MM.1S (cell line): ENCODE data around the gene VEGFA.
A peak's percentile ranks its signal among the peaks of the same experiment; 100 is the strongest.

Experiments used
- DNase-seq: peaks from one replicate; pipeline ENCODE4 v3.0.0-alpha.2; 2015
- H2AFZ ChIP-seq: fragments of 300-600 bp; sonication (generic); 2 replicates; pipeline ENCODE4 v1.6.0; 2016; ENCODE audit warnings: antibody characterized with exemption, low read length
- H3F3A ChIP-seq: fragments of 300-600 bp; sonication (generic); 2 replicates; pipeline ENCODE4 v1.6.1; 2016; ENCODE audit warnings: mild to moderate bottlenecking, antibody characterized with exemption, low read length, moderate library complexity, mixed read lengths; ENCODE audit not compliant: insufficient read depth
- H3K27ac ChIP-seq: fragments of 300-600 bp; sonication (generic); 2 replicates; pipeline ENCODE4 v1.5.1; 2016; ENCODE audit warnings: mild to moderate bottlenecking, low read length
- H3K27me3 ChIP-seq: fragments of 300-600 bp; sonication (generic); replicated peaks from 2 replicates; pipeline ENCODE4 v1.6.0; 2016; ENCODE audit warnings: low read length; ENCODE audit not compliant: insufficient read depth
- H3K36me3 ChIP-seq: fragments of 300-600 bp; sonication (generic); replicated peaks from 2 replicates; pipeline ENCODE4 v1.6.1; 2016; ENCODE audit warnings: mild to moderate bottlenecking, low read length, mixed read lengths; ENCODE audit not compliant: insufficient read depth
- H3K4me1 ChIP-seq: fragments of 300-600 bp; sonication (generic); 2 replicates; pipeline ENCODE4 v1.6.1; 2016; ENCODE audit warnings: low read length, mixed read lengths
- H3K4me2 ChIP-seq: fragments of 300-600 bp; sonication (generic); 2 replicates; pipeline ENCODE4 v1.6.0; 2016; ENCODE audit warnings: low read depth, low read length
- H3K4me3 ChIP-seq: fragments of 300-600 bp; sonication (generic); 2 replicates; pipeline ENCODE4 v1.5.1; 2016; ENCODE audit warnings: low read length, mixed read lengths
- H3K79me2 ChIP-seq: fragments of 300-600 bp; sonication (generic); 2 replicates; pipeline ENCODE4 v1.6.1; 2016; ENCODE audit warnings: mixed run types, low read length, mixed read lengths
- H3K9ac ChIP-seq: fragments of 300-600 bp; sonication (generic); 2 replicates; pipeline ENCODE4 v1.6.1; 2016; ENCODE audit warnings: low read length, mixed read lengths
- H3K9me2 ChIP-seq: fragments of 300-600 bp; sonication (generic); replicated peaks from 2 replicates; pipeline ENCODE4 v1.6.1; 2016; ENCODE audit warnings: mild to moderate bottlenecking, low read length, mixed read lengths; ENCODE audit not compliant: insufficient read depth
- H3K9me3 ChIP-seq: fragments of 300-600 bp; sonication (generic); replicated peaks from 2 replicates; pipeline ENCODE4 v1.6.1; 2016; ENCODE audit warnings: mild to moderate bottlenecking, low read length, mixed read lengths; ENCODE audit not compliant: insufficient read depth
- H4K20me1 ChIP-seq: fragments of 300-600 bp; sonication (generic); 2 replicates; pipeline ENCODE4 v1.6.1; 2016; ENCODE audit warnings: mild to moderate bottlenecking, low read length, moderate library complexity, mixed read lengths; ENCODE audit not compliant: insufficient read depth
- CTCF ChIP-seq: fragments of 300-600 bp; sonication (generic); IDR thresholded peaks from 2 replicates; pipeline ENCODE4 v1.5.1; 2016; ENCODE audit warnings: antibody characterized with exemption, low read length, mixed read lengths
- EZH2 ChIP-seq: fragments of 300-600 bp; sonication (generic); optimal IDR thresholded peaks from 2 replicates; pipeline ENCODE3; 2017; ENCODE audit warnings: low read depth, mild to moderate bottlenecking, antibody characterized with exemption, low read length, mixed read lengths
- EZH2phosphoT487 ChIP-seq: fragments of 300-600 bp; sonication (generic); IDR thresholded peaks from 2 replicates; pipeline ENCODE4 v1.6.1; 2018; ENCODE audit warnings: antibody characterized with exemption, low read length

Gene VEGFA

DNA sequence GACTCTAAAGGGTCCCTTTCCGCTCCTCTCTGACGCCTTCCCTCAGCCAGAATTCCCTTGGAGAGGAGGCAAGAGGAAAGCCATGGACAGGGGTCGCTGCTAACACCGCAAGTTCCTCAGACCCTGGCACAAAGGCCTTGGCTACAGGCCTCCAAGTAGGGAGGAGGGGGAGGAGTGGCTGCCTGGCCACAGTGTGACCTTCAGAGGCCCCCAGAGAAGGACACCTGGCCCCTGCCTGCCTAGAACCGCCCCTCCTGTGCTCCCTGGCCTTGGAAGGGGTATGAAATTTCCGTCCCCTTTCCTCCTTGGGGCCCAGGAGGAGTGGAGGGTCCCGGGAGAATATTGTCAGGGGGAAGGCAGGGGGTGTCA is 2.7 kb downstream of the VEGFA start:
- peak overlapping the region; percentile 83 for H3K4me2 ChIP-seq
- no peaks in the 10 kb centered on the region for H3K27me3 ChIP-seq
- no peaks in the 10 kb centered on the region for H3K9me3 ChIP-seq
- TF ChIP-seq EZH2phosphoT487 (no peak), CTCF (no peak), EZH2 (no peak)
- H3K79me2 ChIP-seq, result peaks cover 75% of the 10 kb centered on the region
- peaks cover 18% of the 10 kb centered on the region for H3F3A ChIP-seq
- peaks cover 6% of the 10 kb centered on the region; the same call in 1 of the 2 replicates for H4K20me1 ChIP-seq
- H3K36me3 ChIP-seq, result no peaks in the 10 kb centered on the region
- H3K4me3 ChIP-seq, result peak overlapping the region; percentile 73
- H2AFZ ChIP-seq, result no peak overlapping the region
- DNase-seq, result peak; percentile 35
- H3K9ac ChIP-seq, result peak overlapping the region; percentile 100
- H3K9me2 ChIP-seq, result no peaks in the 10 kb centered on the region
- H3K4me1 ChIP-seq, result peaks cover 22% of the 10 kb centered on the region
- peak overlapping the region; percentile 92 for H3K27ac ChIP-seq

DNA sequence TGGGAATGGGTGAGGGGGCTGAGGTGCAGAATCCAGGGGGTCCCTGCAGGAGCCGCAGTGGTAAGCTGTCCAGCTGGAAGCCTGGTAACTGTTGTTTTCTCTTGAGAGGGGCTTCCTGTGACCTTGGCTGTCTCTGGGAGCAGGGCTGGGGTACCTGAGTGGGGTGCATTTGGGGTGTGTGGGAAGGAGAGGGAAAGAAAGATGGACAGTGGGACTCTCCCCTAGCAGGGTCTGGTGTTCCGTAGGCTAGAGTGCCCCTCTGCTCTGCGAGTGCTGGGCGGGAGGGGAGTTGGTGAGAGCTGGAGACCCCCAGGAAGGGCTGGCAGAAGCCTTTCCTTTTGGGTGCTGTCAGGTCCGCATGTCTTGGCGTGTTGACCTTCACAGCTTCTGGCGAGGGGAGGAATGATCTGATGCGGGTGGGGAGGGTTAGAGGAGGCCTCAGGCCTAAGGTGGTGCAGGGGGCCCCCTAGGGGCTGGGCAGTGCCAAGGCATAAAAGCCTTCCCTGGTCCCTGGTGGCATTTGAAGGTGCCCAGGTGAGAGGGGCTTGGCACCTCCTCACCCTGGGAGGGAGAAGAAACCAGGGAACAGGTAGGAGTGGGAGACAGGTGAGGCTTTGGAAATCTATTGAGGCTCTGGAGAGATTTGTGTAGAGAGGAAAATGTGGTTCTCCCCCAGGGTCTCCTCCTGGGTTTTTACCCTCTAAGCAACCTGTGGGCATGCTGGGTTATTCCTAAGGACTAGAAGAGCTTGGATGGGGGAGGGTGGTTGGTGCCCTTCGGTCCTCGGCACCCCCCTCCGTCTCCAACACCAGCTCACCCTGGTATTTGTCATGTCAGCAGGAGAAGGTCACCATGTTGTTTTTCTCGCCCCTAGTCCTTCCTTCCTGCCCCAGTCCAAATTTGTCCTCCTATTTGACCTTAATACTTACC is 3.3 kb downstream of the VEGFA start:
- peaks cover 2% of the 10 kb centered on the region; the same call in 1 of the 2 replicates for H3K36me3 ChIP-seq
- peak overlapping the region; percentile 100 for H3K9ac ChIP-seq
- no peaks in the 10 kb centered on the region for H3K27me3 ChIP-seq
- peak; percentile 85 for DNase-seq
- peaks cover 22% of the 10 kb centered on the region for H3K4me1 ChIP-seq
- H3K9me3 ChIP-seq, result no peaks in the 10 kb centered on the region
- H3K9me2 ChIP-seq, result no peaks in the 10 kb centered on the region
- peaks cover 82% of the 10 kb centered on the region for H3K79me2 ChIP-seq
- peak overlapping the region; percentile 83 for H3K4me2 ChIP-seq
- TF ChIP-seq CTCF (peak; percentile 94), EZH2phosphoT487 (no peak)
- H3F3A ChIP-seq, result peaks cover 18% of the 10 kb centered on the region
- 0 out of 2 replicates have a peak overlapping the region, but pooled peaks have one; percentile 8 for H2AFZ ChIP-seq
- H3K4me3 ChIP-seq, result peak overlapping the region; percentile 73
- H3K27ac ChIP-seq, result peak overlapping the region; percentile 92
- H4K20me1 ChIP-seq, result peaks cover 6% of the 10 kb centered on the region; the same call in 1 of the 2 replicates

DNA sequence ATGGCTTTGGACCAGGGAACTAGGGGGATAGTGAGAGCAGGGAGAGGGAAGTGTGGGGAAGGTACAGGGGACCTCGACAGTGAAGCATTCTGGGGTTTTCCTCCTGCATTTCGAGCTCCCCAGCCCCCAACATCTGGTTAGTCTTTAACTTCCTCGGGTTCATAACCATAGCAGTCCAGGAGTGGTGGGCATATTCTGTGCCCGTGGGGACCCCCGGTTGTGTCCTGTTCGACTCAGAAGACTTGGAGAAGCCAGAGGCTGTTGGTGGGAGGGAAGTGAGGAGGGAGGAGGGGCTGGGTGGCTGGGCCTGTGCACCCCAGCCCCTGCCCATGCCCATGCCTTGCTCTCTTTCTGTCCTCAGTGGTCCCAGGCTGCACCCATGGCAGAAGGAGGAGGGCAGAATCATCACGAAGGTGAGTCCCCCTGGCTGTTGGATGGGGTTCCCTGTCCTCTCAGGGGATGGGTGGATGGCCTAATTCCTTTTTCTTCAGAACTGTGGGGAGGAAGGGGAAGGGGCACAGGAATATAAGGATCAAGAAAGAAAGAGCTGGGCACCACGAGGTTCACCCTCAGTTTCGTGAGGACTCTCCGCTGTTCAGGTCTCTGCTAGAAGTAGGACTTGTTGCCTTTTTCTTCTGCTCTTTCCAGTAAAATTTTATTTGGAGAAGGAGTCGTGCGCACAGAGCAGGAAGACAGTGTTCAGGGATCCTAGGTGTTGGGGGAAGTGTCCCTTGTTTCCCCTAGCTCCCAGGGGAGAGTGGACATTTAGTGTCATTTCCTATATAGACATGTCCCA is 4.2 kb downstream of the VEGFA start:
- Histone ChIP-seq H2AFZ (0 out of 2 replicates have a peak overlapping the region, but pooled peaks have one; percentile 8), H3K4me3 (peak overlapping the region; percentile 73), H3K4me1 (peaks cover 22% of the 10 kb centered on the region)

More for the DNA sequence above, 4.2 kb downstream of the VEGFA start:
- Histone ChIP-seq H3F3A (peaks cover 18% of the 10 kb centered on the region), H4K20me1 (peaks cover 6% of the 10 kb centered on the region; the same call in 1 of the 2 replicates), H3K9me2 (no peaks in the 10 kb centered on the region), H3K9ac (peak overlapping the region; percentile 100; the same call in 1 of the 2 replicates), H3K27ac (peak overlapping the region; percentile 92; the same call in 1 of the 2 replicates), H3K9me3 (no peaks in the 10 kb centered on the region), H3K36me3 (peaks cover 8% of the 10 kb centered on the region; the same call in 1 of the 2 replicates), H3K79me2 (peaks cover 90% of the 10 kb centered on the region), H3K27me3 (no peaks in the 10 kb centered on the region), H3K4me2 (peak overlapping the region; percentile 83)
- TF ChIP-seq CTCF (no peak), EZH2 (no peak), EZH2phosphoT487 (no peak)
- no peak for DNase-seq
